Right atrium auricular region (tissue), 2 donors: ENCODE data around the gene CADPS2. TPM values are rescaled to one million over a fixed set of nuclear protein-coding genes. Genes with fewer than 3 reads are reported as not detected.

ENCODE experiments used
- DNase-seq: peaks from one replicate; pipeline ENCODE4 v3.0.0-alpha.2; 2019; ENCODE audit warnings: low spot score
- H3K27ac ChIP-seq, 2 donors: fragments of 200-600 bp; sonication (generic); 1 replicate in 1 of 2; 2 replicates in 1 of 2; pipeline ENCODE4 v1.5.1; 2016 to 2019
- H3K27me3 ChIP-seq, 2 donors: fragments of 200-600 bp; sonication (generic); one replicate each; pipeline versions ENCODE4 v1.5.1 to v1.6.0; 2017 to 2019
- H3K36me3 ChIP-seq: fragments of 200-600 bp; sonication (generic); one replicate; pipeline ENCODE4 v1.5.1; 2016
- H3K4me1 ChIP-seq, 2 donors: fragments of 200-600 bp; sonication (generic); one replicate each; pipeline versions ENCODE4 v1.5.1 to v1.6.0; 2017 to 2019
- H3K4me3 ChIP-seq, 2 donors: fragments of 200-600 bp; sonication (generic); 1 replicate in 1 of 2; 2 replicates in 1 of 2; pipeline ENCODE4 v1.5.1; 2017 to 2019; ENCODE audit warnings: mild to moderate bottlenecking in 1 of 2, moderate library complexity in 1 of 2
- H3K9me3 ChIP-seq, 2 donors: fragments of 200-600 bp; sonication (generic); one replicate each; pipeline ENCODE4 v1.5.1; 2019
- CTCF ChIP-seq, 2 donors: fragments of 200-600 bp; sonication (generic); IDR thresholded peaks; one replicate each; pipeline ENCODE4 v1.5.1; 2019; ENCODE audit warnings: antibody characterized with exemption in 2 of 2
- total RNA-seq, 2 donors: library from RNA; depleted of rRNA; stranded (reverse); fragments of >200 nt; gene quantifications; one replicate each; pipeline ENCODE4 v1.1.0, GENCODE V29; 2016

CADPS2 gene
- total RNA-seq, 2 donors from 2014 or later = 11.8 to 19.9 TPM

- H3K27me3 ChIP-seq = no peaks in the 10 kb centered on the region
- TF ChIP-seq CTCF (IDR thresholded peaks at IDR 0.05) = no peak
- no peaks in the 10 kb centered on the region for H3K9me3 ChIP-seq
- H3K36me3 ChIP-seq = peaks cover 7% of the 10 kb centered on the region
- DNase-seq = no peak
- no peak overlapping the region for H3K4me3 ChIP-seq
- H3K4me1 ChIP-seq = no peaks in the 10 kb centered on the region
- H3K27ac ChIP-seq = no peak overlapping the region
These were observed 94.2 kb downstream of the CADPS2 start for GRCh38 chr7:122791959-122792545.

GRCh38 chr7:122790591-122790990 lies 95.7 kb downstream of the CADPS2 start:
- no peak overlapping the region for H3K4me3 ChIP-seq
- H3K36me3 ChIP-seq = peaks cover 7% of the 10 kb centered on the region
- DNase-seq = no peak
- no peaks in the 10 kb centered on the region for H3K9me3 ChIP-seq
- no peak for TF ChIP-seq CTCF (IDR thresholded peaks at IDR 0.05)
- H3K27ac ChIP-seq = no peak overlapping the region
- H3K27me3 ChIP-seq = no peaks in the 10 kb centered on the region
- H3K4me1 ChIP-seq = no peaks in the 10 kb centered on the region

- Histone ChIP-seq H3K4me3 (no peak overlapping the region), H3K9me3 (no peaks in the 10 kb centered on the region), H3K4me1 (no peaks in the 10 kb centered on the region), H3K27ac (no peak overlapping the region), H3K36me3 (peaks cover 7% of the 10 kb centered on the region), H3K27me3 (no peaks in the 10 kb centered on the region)
- DNase-seq = no peak
- TF ChIP-seq CTCF (IDR thresholded peaks at IDR 0.05) = no peak
These were observed 96.1 kb downstream of the CADPS2 start for GRCh38 chr7:122790132-122790531.

GRCh38 chr7:122789156-122789555 lies 97.1 kb downstream of the CADPS2 start:
- DNase-seq = no peak
- H3K27ac ChIP-seq = no peak overlapping the region
- H3K27me3 ChIP-seq = no peaks in the 10 kb centered on the region
- peaks cover 7% of the 10 kb centered on the region for H3K36me3 ChIP-seq
- no peaks in the 10 kb centered on the region for H3K9me3 ChIP-seq
- H3K4me1 ChIP-seq = no peaks in the 10 kb centered on the region
- TF ChIP-seq CTCF (IDR thresholded peaks at IDR 0.05) = no peak
- no peak overlapping the region for H3K4me3 ChIP-seq

GRCh38 chr7:122770686-122771335 lies 115.4 kb downstream of the CADPS2 start:
- DNase-seq = no peak
- Histone ChIP-seq H3K4me3 (no peak overlapping the region), H3K9me3 (no peaks in the 10 kb centered on the region), H3K27me3 (no peaks in the 10 kb centered on the region), H3K27ac (no peak overlapping the region), H3K4me1 (no peaks in the 10 kb centered on the region), H3K36me3 (no peaks in the 10 kb centered on the region)
- no peak for TF ChIP-seq CTCF (IDR thresholded peaks at IDR 0.05)

GRCh38 chr7:122768827-122769226 lies 117.4 kb downstream of the CADPS2 start:
- peaks cover 0 to 11% of the 10 kb centered on the region in 2 donors for H3K4me1 ChIP-seq
- no peaks in the 10 kb centered on the region for H3K36me3 ChIP-seq
- TF ChIP-seq CTCF (IDR thresholded peaks at IDR 0.05) = no peak
- no peak overlapping the region for H3K4me3 ChIP-seq
- no peak overlapping the region for H3K27ac ChIP-seq
- H3K27me3 ChIP-seq = no peaks in the 10 kb centered on the region
- no peaks in the 10 kb centered on the region for H3K9me3 ChIP-seq
- DNase-seq = no peak
